Motor neuron (in vitro differentiated cells): ENCODE data around the gene EDARADD. TPM values are rescaled to one million over a fixed set of nuclear protein-coding genes. Genes with fewer than 3 reads are reported as not detected.
"Not testable (repeated sequence)": the region's sequence is repeated elsewhere in the genome, so short reads cannot be mapped to it uniquely, and the experiment has no call there.

Experiments
- ATAC-seq, 8 experiments: fragments of 200-7000 bp; cut with Tn5 transposase; replicated peaks in 6 of 8; 2 replicates each; pipeline ENCODE4 v1.8.0; 2021; ENCODE audit warnings: mild to moderate bottlenecking in 8 of 8, moderate library complexity in 8 of 8
- H3K27ac ChIP-seq, 2 donors: fragments of 250-450 bp; sonication (Bioruptor Pico); 2 replicates each; pipeline ENCODE4 v1.9.0; 2021; ENCODE audit warnings: antibody characterized with exemption in 2 of 2, mild to moderate bottlenecking in 2 of 2, moderate library complexity in 1 of 2
- H3K4me1 ChIP-seq, 2 donors: fragments of 250-450 bp; sonication (Bioruptor Pico); replicated peaks in 1 of 2; 2 replicates each; pipeline ENCODE4 v1.6.1; 2021; ENCODE audit warnings: antibody characterized with exemption in 2 of 2, mild to moderate bottlenecking in 2 of 2, moderate library complexity in 1 of 2
- H3K4me3 ChIP-seq, 5 donors: fragments of 250-450 bp; sonication (Bioruptor Pico); 2 replicates each; pipeline ENCODE4 v1.9.0; 2021; ENCODE audit warnings: antibody characterized with exemption in 5 of 5, mild to moderate bottlenecking in 5 of 5, moderate library complexity in 4 of 5
- WGBS, 10 experiments: fragments of 450-650 bp; shearing (Covaris generic); methylation state at CpG; one replicate each; pipeline ENCODE4 v1.0.0; 2022; 5-methylcytosine and 5-hydroxymethylcytosine counted together
- in situ Hi-C, 9 experiments: fragments of 400-800 bp; cut with MboI; loops; one replicate each; pipeline ENCODE4 v1.15.0; 2021; ENCODE audit warnings: low sequenced_read_pairs in 9 of 9, low pct_unique_long_range_greater_than_20kb in 2 of 9; ENCODE audit not compliant: unreplicated experiment in 9 of 9
- total RNA-seq, 8 experiments: library from RNA; unstranded; fragments of 300-600 nt; gene quantifications; 2 replicates each; pipeline versions ENCODE4 v1.2.3 to v1.2.4, GENCODE V29; 2022

Gene EDARADD
- total RNA-seq, 8 experiments from 2014 or later: 0.52 to 3.8 (median 1.9) TPM; not detected in 2

DNA sequence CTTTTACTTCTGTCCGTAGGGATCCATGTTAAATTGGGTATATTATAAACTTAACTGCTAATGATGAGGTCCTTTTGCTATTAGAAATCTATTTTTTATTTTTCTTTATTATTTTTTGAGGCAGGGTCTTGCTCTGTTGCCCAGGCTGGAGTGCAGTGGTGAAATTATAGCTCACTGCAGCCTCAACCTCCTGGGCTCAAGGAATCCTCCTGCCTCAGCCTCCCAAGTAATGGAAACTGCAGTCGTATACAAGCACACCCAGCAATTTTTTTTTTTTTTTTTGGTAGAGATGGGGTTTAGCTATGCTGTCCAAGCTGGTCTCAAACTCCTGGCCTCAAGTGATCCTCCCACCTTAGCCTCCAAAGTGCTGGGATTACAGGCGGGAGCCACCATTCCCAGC, 95.1 kb downstream of the EDARADD start:
- not testable (repeated sequence) for H3K4me1 ChIP-seq, ATAC-seq, H3K4me3 ChIP-seq, H3K27ac ChIP-seq
- in situ Hi-C loops: loop anchor here in 7 of 9 experiments (10.0 to 25.0 kb wide), 2 partner anchors 374 to 377 kb away; no protein-coding TSS in a partner anchor
- 33 to 100% (median 92%) methylated on average over 2 to 3 of the region's 3 CpGs for WGBS, 10 experiments

DNA sequence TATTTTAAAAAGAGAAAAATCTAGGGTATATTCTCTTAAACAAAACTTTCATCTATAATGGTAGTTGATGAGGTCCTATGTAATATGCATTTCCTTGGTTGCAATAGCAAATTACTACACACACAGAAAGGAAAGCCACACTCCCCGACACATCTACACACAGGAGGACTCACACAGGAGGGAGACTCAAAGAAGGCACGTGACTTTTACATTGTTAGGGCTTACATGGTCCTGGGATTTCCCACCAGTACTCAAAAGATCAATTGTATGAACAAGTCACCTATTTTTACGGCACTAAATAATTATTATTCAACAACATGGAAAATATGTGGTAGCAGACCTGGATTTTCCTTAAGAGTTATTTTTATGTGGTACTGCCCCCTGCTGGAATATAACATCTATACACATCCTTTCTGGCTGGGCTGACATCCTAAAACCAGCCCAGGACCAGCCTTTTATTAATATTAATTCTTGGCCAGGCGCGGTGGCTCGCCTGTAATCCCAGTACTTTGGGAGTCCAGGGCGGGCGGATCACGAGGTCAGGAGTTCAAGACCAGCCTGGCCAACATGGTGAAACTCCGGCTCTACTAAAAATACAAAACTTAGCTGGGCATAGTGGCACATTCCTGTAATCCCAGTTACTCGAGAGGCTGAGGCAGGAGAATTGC, 95.8 kb downstream of the EDARADD start:
- Histone ChIP-seq H3K4me1 (peaks cover 4 to 8% of the 10 kb centered on the region in 2 donors), H3K4me3 (no peak overlapping the region), H3K27ac (no peak overlapping the region)
- in situ Hi-C loops: loop anchor here (10.0 to 25.0 kb wide), 3 partner anchors 375 to 385 kb away; no protein-coding TSS in a partner anchor
- peak in 7 of 8 experiments; percentile 42 to 87 (median 64) for ATAC-seq
- WGBS, 10 experiments: 0 to 80% (median 66%) methylated on average over 2 to 11 of the region's 11 CpGs; no CpG with 5 or more reads in 1 of the 10 experiments

DNA sequence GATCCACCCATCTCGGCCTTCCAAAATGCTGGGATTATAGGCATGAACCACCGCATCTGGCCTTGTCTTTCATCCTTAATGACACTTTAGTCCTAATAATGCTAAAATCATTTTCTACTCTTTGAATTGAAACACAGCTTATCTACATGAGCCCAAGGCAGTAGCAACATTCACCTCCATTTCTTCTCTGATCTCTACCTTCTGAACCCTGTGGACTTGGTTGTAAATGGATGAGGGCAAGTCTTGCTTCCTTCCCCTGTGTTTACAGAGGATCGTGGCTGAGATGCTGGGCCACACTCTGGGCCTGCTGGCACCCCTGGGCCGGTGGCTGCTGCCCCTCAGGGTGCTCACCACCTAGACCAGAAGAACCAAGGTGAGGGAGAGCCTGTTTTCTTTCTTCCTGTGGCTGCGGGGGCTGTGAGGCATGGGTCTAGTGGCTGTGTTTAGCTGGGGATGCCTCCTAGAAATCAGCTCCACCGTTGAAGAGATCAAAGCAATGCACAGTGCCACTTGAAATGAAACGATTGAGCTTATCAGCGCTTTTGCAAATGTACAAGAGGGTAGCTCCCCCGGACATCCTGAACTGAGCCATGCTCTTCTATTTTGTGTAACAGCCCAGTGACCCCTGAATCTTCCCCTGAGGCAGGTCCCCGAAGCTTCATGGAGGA, 97.5 kb downstream of the EDARADD start:
- in situ Hi-C loops: loop anchor here in 8 of 9 experiments (10.0 to 25.0 kb wide), 2 partner anchors 379 to 387 kb away; no protein-coding TSS in a partner anchor
- H3K4me3 ChIP-seq: no peak overlapping the region
- 51 to 96% (median 84%) methylated on average over 1 to 10 of the region's 10 CpGs; no CpG with 5 or more reads in 1 of the 10 experiments for WGBS, 10 experiments
- peaks cover 8 to 14% of the 10 kb centered on the region in 2 donors for H3K4me1 ChIP-seq
- H3K27ac ChIP-seq: no peak overlapping the region
- ATAC-seq: no peak

DNA sequence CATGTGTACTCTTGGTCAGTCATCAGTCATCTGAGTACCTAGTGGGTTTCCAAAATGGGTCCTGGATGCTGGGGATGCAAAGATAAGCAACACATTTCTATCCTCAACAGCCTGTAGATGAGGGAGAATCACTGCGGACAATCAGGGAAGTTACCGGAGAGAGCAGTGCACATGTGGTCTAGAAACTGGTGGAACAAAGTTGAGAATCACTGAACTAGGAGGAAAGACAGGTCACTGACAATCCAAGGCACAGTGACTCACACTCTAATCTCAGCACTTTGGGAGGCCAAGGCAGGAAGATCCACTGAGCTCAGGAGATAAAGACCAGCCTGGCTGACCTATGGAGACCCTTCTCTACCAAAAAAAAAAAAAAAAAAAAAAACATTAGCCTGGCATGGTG, 98.3 kb downstream of the EDARADD start:
- H3K27ac ChIP-seq: no peak overlapping the region
- WGBS, 10 experiments: 93 to 100% (median 100%) methylated on average over 1 to 2 of the region's 2 CpGs; no CpG with 5 or more reads in 4 of the 10 experiments
- H3K4me3 ChIP-seq: no peak overlapping the region
- peaks cover 8 to 14% of the 10 kb centered on the region in 2 donors for H3K4me1 ChIP-seq
- in situ Hi-C loops: loop anchor here in 8 of 9 experiments (10.0 to 25.0 kb wide), 2 partner anchors 380 to 388 kb away; no protein-coding TSS in a partner anchor
- ATAC-seq: no peak

DNA sequence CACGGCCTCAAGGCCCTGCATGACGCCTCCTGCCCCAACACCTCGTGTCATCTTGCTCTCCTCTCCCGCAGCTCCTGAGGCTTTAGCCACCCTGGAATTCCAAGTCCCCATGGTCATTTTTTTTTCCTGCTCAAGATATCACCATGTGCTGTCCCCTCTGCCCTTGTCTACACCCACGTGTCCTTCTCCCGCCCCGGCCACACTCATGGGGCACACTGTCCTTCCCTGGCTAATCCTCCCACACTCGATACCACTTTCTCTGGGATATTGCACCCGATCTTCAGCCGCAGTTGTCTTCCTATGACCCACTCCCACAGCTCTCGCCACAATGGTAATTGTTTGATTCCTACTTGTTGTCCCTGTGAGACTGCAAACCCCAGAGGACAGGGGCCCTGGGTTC, 100.0 kb downstream of the EDARADD start:
- H3K4me3 ChIP-seq: no peak overlapping the region
- 40 to 100% (median 89%) methylated on average over 1 to 5 of the region's 11 CpGs; no CpG with 5 or more reads in 3 of the 10 experiments for WGBS, 10 experiments
- peaks cover 8 to 14% of the 10 kb centered on the region in 2 donors for H3K4me1 ChIP-seq
- ATAC-seq: no peak
- in situ Hi-C loops: loop anchor here in 8 of 9 experiments (10.0 to 25.0 kb wide), 2 partner anchors 382 to 389 kb away; no protein-coding TSS in a partner anchor
- H3K27ac ChIP-seq: no peak overlapping the region

DNA sequence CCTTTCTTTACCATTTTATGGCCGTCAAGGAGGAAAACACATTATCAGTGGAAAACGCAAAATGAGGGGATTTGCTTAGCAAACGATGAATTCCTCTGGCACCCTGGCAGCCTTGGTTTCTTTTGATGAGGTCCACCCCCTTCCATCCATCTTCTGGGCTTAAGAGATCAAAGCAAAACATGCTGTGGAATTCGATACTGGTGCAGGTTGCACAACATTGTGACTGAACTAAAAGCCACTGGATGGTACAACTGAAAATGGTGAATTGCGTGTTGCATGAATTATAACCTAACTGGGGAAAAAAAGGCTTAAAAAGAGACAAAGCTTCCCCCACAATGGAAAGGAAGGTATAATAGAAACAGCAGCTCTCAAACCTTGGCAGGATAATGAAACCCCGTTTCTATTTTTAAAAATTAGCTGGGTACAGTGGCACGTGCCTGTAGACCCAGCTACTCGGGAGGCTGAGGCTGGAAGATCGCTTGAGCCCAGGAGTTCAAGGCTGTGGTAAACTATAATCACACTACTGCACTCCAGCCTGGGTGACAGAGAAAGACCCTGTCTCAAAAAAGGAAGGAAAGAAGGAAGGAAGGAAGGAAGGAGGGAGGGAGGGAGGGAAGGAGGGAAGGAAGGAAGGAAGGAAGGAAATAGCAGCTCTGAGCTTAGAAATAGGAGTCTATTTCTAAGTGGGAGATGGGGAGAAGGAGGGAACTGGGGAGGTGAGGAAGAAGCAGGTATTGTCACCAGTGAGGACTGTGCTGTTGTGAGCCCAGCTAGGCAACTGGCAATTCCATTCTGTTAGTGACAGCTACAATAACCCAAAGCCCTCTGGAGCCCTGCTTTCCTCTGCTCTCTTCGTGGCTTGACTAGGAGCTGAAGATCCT, 100.7 kb downstream of the EDARADD start:
- H3K27ac ChIP-seq: no peak overlapping the region
- peak in 3 of 8 experiments; percentile 4 to 67 (median 26) for ATAC-seq
- no peak overlapping the region for H3K4me3 ChIP-seq
- peaks cover 8 to 14% of the 10 kb centered on the region in 2 donors for H3K4me1 ChIP-seq
- 0 to 60% (median 33%) methylated on average over 1 to 9 of the region's 10 CpGs; no CpG with 5 or more reads in 1 of the 10 experiments for WGBS, 10 experiments
- in situ Hi-C loops: loop anchor here in 8 of 9 experiments (10.0 to 25.0 kb wide), 2 partner anchors 383 to 390 kb away; no protein-coding TSS in a partner anchor

DNA sequence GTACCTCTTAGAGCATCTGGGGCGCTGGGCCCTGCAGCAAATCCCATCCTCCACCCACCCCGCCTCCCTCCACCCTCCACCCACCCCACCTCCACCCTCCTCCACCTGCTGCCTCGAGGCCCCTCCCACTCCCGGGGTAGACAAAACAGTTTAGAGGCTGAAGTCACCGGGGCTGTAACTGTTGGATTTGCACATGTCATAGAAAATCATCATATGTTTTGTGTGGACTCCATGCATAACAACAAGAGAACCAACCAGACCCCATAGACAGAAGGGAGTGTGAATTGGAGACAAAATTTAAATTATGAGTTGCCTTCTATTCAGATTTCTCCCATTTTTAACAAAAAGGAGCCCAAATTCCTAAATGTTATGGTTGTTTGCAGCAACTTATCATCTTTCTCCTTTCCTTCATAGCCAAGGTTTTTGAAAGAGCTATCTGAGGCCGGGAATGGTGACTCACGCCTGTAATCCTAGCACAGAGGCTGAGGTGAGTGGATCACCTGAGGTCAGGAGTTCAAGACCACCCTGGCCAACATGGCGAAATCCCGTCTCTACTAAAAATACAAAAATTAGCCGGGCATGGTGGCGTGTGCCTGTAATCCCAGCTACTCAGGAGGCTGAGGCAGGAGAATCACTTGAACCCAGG, 101.5 kb downstream of the EDARADD start:
- in situ Hi-C loops: loop anchor here in 8 of 9 experiments (10.0 to 25.0 kb wide), 2 partner anchors 383 to 391 kb away; no protein-coding TSS in a partner anchor

DNA sequence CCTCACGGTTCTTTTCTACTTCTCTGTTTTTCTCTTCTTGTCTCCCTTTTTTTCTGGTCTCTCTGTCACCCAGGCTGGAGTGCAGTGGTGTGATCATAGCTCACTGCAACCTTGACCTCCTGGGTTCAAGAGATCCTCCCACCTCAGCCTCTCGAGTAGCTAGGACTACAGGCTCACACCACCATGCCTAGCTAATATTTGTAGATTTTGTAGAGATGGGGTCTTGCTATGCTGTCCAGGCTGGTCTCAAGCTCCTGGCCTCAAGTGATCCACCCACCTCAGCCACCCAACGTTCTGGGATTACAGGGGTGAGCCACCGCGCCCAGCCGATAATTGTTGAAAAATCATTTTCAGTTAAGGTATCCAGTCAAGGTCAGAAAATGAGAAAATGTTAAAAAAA, 103.8 kb downstream of the EDARADD start:
- ATAC-seq: no peak
- peaks cover 8 to 18% of the 10 kb centered on the region in 2 donors for H3K4me1 ChIP-seq
- in situ Hi-C loops: loop anchor here in 8 of 9 experiments (10.0 to 25.0 kb wide), 2 partner anchors 386 to 393 kb away; no protein-coding TSS in a partner anchor

More for the DNA sequence above, 101.5 kb downstream of the EDARADD start:
- Histone ChIP-seq H3K27ac (no peak overlapping the region), H3K4me1 (peaks cover 8 to 14% of the 10 kb centered on the region in 2 donors), H3K4me3 (no peak overlapping the region)
- WGBS, 10 experiments: 0 to 89% (median 67%) methylated on average over 1 to 4 of the region's 11 CpGs; no CpG with 5 or more reads in 5 of the 10 experiments
- peak in 4 of 8 experiments; percentile 20 to 76 (median 54) for ATAC-seq

DNA sequence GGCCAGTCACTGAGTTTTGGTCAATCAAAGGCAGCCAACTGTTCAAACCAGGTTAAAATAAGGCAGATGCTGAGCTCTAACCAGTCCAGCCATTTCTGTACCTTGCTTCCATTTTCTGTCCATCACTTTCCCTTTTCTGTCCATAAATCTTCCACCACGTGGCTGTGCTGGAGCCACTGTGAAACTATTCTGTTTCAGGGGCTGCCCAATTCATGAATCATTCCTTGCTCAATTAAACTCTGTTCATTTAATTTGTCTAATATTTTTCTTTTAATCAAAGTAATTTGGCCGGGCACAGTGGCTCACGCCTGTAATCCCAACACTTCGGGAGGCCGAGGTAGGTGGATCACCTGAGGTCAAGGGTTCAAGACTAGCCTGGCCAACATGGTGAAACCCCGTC, 107.0 kb downstream of the EDARADD start:
- peaks cover 3 to 5% of the 10 kb centered on the region in 2 donors for H3K4me1 ChIP-seq
- in situ Hi-C loops: no loop called here
- H3K27ac ChIP-seq: no peak overlapping the region
- no peak for ATAC-seq
- H3K4me3 ChIP-seq: no peak overlapping the region
- WGBS, 10 experiments: 0 to 94% (median 87%) methylated on average over 1 to 6 of the region's 6 CpGs; no CpG with 5 or more reads in 1 of the 10 experiments

More for the DNA sequence above, 103.8 kb downstream of the EDARADD start:
- 0 to 100% (median 82%) methylated on average over 1 to 5 of the region's 6 CpGs; no CpG with 5 or more reads in 3 of the 10 experiments for WGBS, 10 experiments
- Histone ChIP-seq H3K27ac (no peak overlapping the region), H3K4me3 (no peak overlapping the region)

DNA sequence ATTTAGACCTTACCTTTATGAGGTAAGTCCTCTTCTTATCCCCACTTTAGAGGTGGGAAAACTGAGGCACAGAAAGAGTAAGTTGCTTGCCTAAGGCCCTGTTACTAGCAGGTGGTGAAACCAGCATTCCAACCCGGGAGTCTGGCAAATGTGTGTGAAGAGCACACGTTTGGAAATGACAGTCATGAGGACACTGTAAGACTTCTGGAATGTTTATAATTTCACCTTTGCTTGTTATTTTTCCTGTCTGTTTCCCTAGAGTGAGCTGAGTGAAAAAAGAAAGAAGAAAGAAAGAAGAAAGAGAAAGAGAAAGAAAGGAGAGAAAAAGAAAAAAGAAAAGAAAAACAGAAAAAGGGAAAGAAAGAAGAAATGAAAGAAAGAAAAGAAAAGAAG, 108.5 kb downstream of the EDARADD start:
- H3K4me1 ChIP-seq: peaks cover 3 to 5% of the 10 kb centered on the region in 2 donors
- ATAC-seq: no peak
- in situ Hi-C loops: no loop called here
- H3K4me3 ChIP-seq: no peak overlapping the region
- 0 to 95% (median 63%) methylated on average over 2 of the region's 2 CpGs for WGBS, 10 experiments
- no peak overlapping the region for H3K27ac ChIP-seq

DNA sequence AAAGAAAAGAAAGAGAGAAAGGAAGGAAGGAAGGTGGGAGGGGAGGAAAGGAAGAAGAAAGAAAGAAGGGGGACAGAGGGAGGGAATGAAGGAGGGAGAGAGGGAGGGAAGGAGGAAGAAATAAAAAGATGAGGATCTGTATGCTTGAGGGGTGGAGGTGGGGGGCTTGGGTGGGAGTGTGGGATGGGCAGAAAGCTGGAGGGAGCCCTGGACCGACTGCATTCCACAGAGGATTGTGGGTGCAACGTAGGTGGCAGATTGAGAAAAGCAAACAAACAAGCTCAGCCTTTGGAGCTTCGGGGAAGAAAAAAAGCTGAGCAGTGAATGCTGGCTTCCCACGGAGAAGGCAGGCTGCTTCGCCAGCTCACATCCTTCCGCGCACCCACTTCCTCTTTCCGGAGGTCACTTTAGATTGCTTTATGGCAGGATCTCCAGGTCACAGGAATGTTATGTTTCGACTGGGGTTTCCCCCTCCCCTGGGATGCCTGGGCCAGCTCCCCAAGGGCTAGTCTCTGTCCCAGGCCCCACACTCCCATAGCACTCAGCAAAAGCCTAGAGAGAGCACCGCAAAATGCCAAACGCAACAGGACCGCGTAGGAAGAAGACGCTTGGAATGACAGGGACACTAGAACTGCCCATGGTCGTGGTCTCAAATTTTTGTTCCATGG, 109.0 kb downstream of the EDARADD start:
- peaks cover 3 to 5% of the 10 kb centered on the region in 2 donors for H3K4me1 ChIP-seq
- H3K27ac ChIP-seq: peak overlapping the region; percentile 16 to 50
- WGBS, 10 experiments: 0 to 60% (median 48%) methylated on average over 1 to 12 of the region's 15 CpGs; no CpG with 5 or more reads in 2 of the 10 experiments
- in situ Hi-C loops: no loop called here
- H3K4me3 ChIP-seq: no peak overlapping the region
- peak; percentile 68 to 92 (median 80) for ATAC-seq
